ENCODE results near the gene RPH3AL.

GRCh38 chr17:357644-358043 lies 5.0 kb upstream of the RPH3AL start:
- TF ChIP-seq CTCF (IDR thresholded peaks at IDR 0.05; ENCODE audit: low read depth, low read length), result no peak
- TF ChIP-seq MAX (IDR thresholded peaks at IDR 0.05; ENCODE audit: low read depth, low read length), result no peak
- no peak for TF ChIP-seq POLR2A (IDR thresholded peaks at IDR 0.05; ENCODE audit: extremely low read depth, insufficient read length)
- no peak for TF ChIP-seq MYC (IDR thresholded peaks at IDR 0.05; ENCODE audit: low read depth, low read length)

Measured in NB4 (cell line).